ENCODE data around the gene SLC45A1. TPM values are rescaled to one million over a fixed set of nuclear protein-coding genes. Genes with fewer than 3 reads are reported as not detected.
A peak's percentile ranks its signal among the peaks of the same experiment; 100 is the strongest.

Gene SLC45A1
- total and polyA plus RNA-seq, 12 donors, result 0.44 to 7.0 (median 2.5) TPM

GRCh38 chr1:8314346-8315280, 3.3 kb upstream of the SLC45A1 start:
- no peak overlapping the region for H3K4me3 ChIP-seq
- no peak for TF ChIP-seq POLR2A (IDR thresholded peaks at IDR 0.05)
- TF ChIP-seq, protein P1, sequence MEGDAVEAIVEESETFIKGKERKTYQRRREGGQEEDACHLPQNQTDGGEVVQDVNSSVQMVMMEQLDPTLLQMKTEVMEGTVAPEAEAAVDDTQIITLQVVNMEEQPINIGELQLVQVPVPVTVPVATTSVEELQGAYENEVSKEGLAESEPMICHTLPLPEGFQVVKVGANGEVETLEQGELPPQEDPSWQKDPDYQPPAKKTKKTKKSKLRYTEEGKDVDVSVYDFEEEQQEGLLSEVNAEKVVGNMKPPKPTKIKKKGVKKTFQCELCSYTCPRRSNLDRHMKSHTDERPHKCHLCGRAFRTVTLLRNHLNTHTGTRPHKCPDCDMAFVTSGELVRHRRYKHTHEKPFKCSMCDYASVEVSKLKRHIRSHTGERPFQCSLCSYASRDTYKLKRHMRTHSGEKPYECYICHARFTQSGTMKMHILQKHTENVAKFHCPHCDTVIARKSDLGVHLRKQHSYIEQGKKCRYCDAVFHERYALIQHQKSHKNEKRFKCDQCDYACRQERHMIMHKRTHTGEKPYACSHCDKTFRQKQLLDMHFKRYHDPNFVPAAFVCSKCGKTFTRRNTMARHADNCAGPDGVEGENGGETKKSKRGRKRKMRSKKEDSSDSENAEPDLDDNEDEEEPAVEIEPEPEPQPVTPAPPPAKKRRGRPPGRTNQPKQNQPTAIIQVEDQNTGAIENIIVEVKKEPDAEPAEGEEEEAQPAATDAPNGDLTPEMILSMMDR (IDR thresholded peaks at IDR 0.05), result peak; percentile 72 to 97 (median 92)
- WGBS, 4 donors, result 31 to 43% (median 37%) methylated on average over 9 to 21 of the region's 21 CpGs
- intact Hi-C loops (cut with DNase I), result loop anchor here (5.0 to 10.0 kb wide), 3 partner anchors 287 to 332 kb away; partner anchors contain the start of gene ERRFI1 (in 2 of the 2)
- H3K27ac ChIP-seq, result no peak overlapping the region
- H3K4me1 ChIP-seq (replicated peaks in 1 of 2), result peaks cover 3 to 15% of the 10 kb centered on the region in 2 donors
- H3K36me3 ChIP-seq (replicated peaks in 1 of 2), result no peaks in the 10 kb centered on the region
- peak; percentile 80 to 92 (median 84) for DNase-seq
- H3K27me3 ChIP-seq, result no peaks in the 10 kb centered on the region
- no peaks in the 10 kb centered on the region for H3K9me3 ChIP-seq (replicated peaks in 1 of 3)

GRCh38 chr1:8315573-8316475, 2.1 kb upstream of the SLC45A1 start:
- Histone ChIP-seq H3K4me3 (no peak overlapping the region), H3K27me3 (no peaks in the 10 kb centered on the region), H3K9me3 (replicated peaks in 1 of 3) (no peaks in the 10 kb centered on the region), H3K27ac (no peak overlapping the region), H3K4me1 (replicated peaks in 1 of 2) (peaks cover 3 to 15% of the 10 kb centered on the region in 2 donors), H3K36me3 (replicated peaks in 1 of 2) (no peaks in the 10 kb centered on the region)
- DNase-seq, result no peak
- WGBS, 4 donors, result 80 to 92% (median 89%) methylated on average over 12 to 14 of the region's 14 CpGs
- intact Hi-C loops (cut with DNase I), result loop anchor here (5.0 to 10.0 kb wide), 2 partner anchors 289 to 291 kb away; partner anchors contain the start of gene ERRFI1 (in 2 of the 2)
- TF ChIP-seq, protein P1 (IDR thresholded peaks at IDR 0.05), result no peak

- Histone ChIP-seq H3K4me1 (replicated peaks in 1 of 2) (peaks cover 3 to 15% of the 10 kb centered on the region in 2 donors), H3K27ac (peak overlapping the region in 1 of 5 donors; percentile 47), H3K36me3 (replicated peaks in 1 of 2) (no peaks in the 10 kb centered on the region), H3K4me3 (peak overlapping the region in 2 of 4 donors; percentile 43 to 62), H3K27me3 (no peaks in the 10 kb centered on the region), H3K9me3 (replicated peaks in 1 of 3) (no peaks in the 10 kb centered on the region)
- TF ChIP-seq POLR2A (IDR thresholded peaks at IDR 0.05), result no peak
- TF ChIP-seq, protein P1 (IDR thresholded peaks at IDR 0.05), result no peak
- WGBS, 4 donors, result 37 to 52% (median 48%) methylated on average over 7 to 18 of the region's 18 CpGs
- intact Hi-C loops (cut with DNase I), result loop anchor here (5.0 to 10.0 kb wide), 2 partner anchors 291 to 294 kb away; partner anchors contain the start of gene ERRFI1 (in 2 of the 2)
- DNase-seq, result peak in 1 of 7 donors; percentile 33
Observed at GRCh38 chr1:8318436-8318835, 522 bp downstream of the SLC45A1 start.
